NCI-H2081 treated with DMSO at 0.1 percent for 48 hours (cell line): Measurements from ENCODE around the gene TTLL1.

Source experiments
- DNase-seq: peaks from one replicate; lab custom pipeline; 2025; lab: John Stamatoyannopoulos, UW

The TTLL1 gene

GRCh38 chr22:42993651-42994275 is 95.4 kb downstream of the TTLL1 start:
- no peak for DNase-seq

- DNase-seq, result no peak
Measured at GRCh38 chr22:42992886-42993479, 96.2 kb downstream of the TTLL1 start.

- DNase-seq, result no peak
Measured at GRCh38 chr22:42992092-42992491, 97.1 kb downstream of the TTLL1 start.

- no peak for DNase-seq
Measured at GRCh38 chr22:42991010-42991651, 98.1 kb downstream of the TTLL1 start.

GRCh38 chr22:42990131-42990838 is 98.9 kb downstream of the TTLL1 start:
- DNase-seq, result no peak
